Keratinocyte (primary cell): ENCODE data around the gene EXD3. TPM values are rescaled to one million over a fixed set of nuclear protein-coding genes. Genes with fewer than 3 reads are reported as not detected.

ENCODE experiments used
- DNase-seq: peaks from one replicate; pipeline ENCODE4 v3.0.0-alpha.2; 2011; ENCODE audit warnings: low read depth, missing footprints, low spot score
- FAIRE-seq: peaks from 2 replicates; lab custom pipeline; 2011; peaks lifted over from hg19 to GRCh38; lab: Jason Lieb, UNC
- H2AFZ ChIP-seq: 2 replicates; pipeline ENCODE4 v1.6.0; 2012; ENCODE audit warnings: low read length, control low read depth, inconsistent platforms; ENCODE audit not compliant: control insufficient read depth
- H3K27ac ChIP-seq: 2 replicates; pipeline ENCODE4 v1.5.1; 2011; ENCODE audit warnings: low read length; ENCODE audit not compliant: control insufficient read depth, insufficient read depth
- H3K27me3 ChIP-seq: 3 replicates; pipeline ENCODE4 v1.6.0; 2011; ENCODE audit warnings: low read length; ENCODE audit not compliant: control insufficient read depth, insufficient read depth; ENCODE audit errors: extremely low read depth
- H3K36me3 ChIP-seq, 2 experiments: 2 replicates in 1 of 2; 3 replicates in 1 of 2; pipeline ENCODE4 v1.5.1; 2011; ENCODE audit warnings: low read length in 2 of 2, mild to moderate bottlenecking in 1 of 2; ENCODE audit not compliant: control insufficient read depth in 2 of 2, insufficient read depth in 2 of 2; ENCODE audit errors: extremely low read depth in 1 of 2
- H3K4me1 ChIP-seq: 3 replicates; pipeline ENCODE4 v1.5.1; 2011; ENCODE audit warnings: low read length; ENCODE audit not compliant: control insufficient read depth, insufficient read depth; ENCODE audit errors: extremely low read depth
- H3K4me2 ChIP-seq: 3 replicates; pipeline ENCODE4 v1.6.0; 2011; ENCODE audit warnings: low read depth, low read length; ENCODE audit not compliant: control insufficient read depth, insufficient read depth; ENCODE audit errors: extremely low read depth
- H3K4me3 ChIP-seq, 3 experiments: fragments of 200-600 bp in 1 of 3; sonication (generic) in 1 of 3; 2 replicates in 2 of 3; 3 replicates in 1 of 3; pipeline ENCODE4 v1.5.1; 2011 to 2016; ENCODE audit warnings: low read length in 3 of 3, mild to moderate bottlenecking in 3 of 3, control low read depth in 2 of 3, inconsistent platforms in 1 of 3, low read depth in 1 of 3, mixed read lengths in 1 of 3, mixed run types in 1 of 3, moderate library complexity in 1 of 3; ENCODE audit not compliant: control insufficient read depth in 2 of 3, insufficient read depth in 2 of 3; ENCODE audit errors: extremely low read depth in 1 of 3
- H3K79me2 ChIP-seq: 2 replicates; pipeline ENCODE4 v1.6.0; 2012; ENCODE audit warnings: low read length; ENCODE audit not compliant: control insufficient read depth, insufficient read depth
- H3K9ac ChIP-seq: 3 replicates; pipeline ENCODE4 v1.6.0; 2011; ENCODE audit warnings: low read length; ENCODE audit not compliant: control insufficient read depth, insufficient read depth; ENCODE audit errors: extremely low read depth
- H3K9me1 ChIP-seq: 3 replicates; pipeline ENCODE4 v1.6.0; 2011; ENCODE audit warnings: low read length; ENCODE audit not compliant: control insufficient read depth, insufficient read depth; ENCODE audit errors: extremely low read depth
- H3K9me3 ChIP-seq: 2 replicates; pipeline ENCODE4 v1.5.1; 2012; ENCODE audit warnings: low read depth, low read length; ENCODE audit not compliant: control insufficient read depth
- H4K20me1 ChIP-seq: 3 replicates; pipeline ENCODE4 v1.6.0; 2011; ENCODE audit warnings: low read length; ENCODE audit not compliant: control insufficient read depth, insufficient read depth; ENCODE audit errors: extremely low read depth
- EZH2 ChIP-seq: IDR thresholded peaks from one replicate; pipeline ENCODE4 v1.6.1; 2012; ENCODE audit warnings: inconsistent platforms, mild to moderate bottlenecking, low read length, moderate library complexity
- dilution Hi-C: fragments of 300-500 bp; cut with MboI; formaldehyde crosslinking; loops from one replicate; pipeline ENCODE4 v1.7.0; 2020; ENCODE audit warnings: low sequenced_read_pairs; ENCODE audit not compliant: extremely low pct_ligation_motif_present
- polyA plus RNA-seq, 5 experiments: library from polyadenylated mRNA; depleted of rRNA in 3 of 5; stranded (reverse) in 3 of 5; stranded (forward) in 1 of 5; unstranded in 1 of 5; fragments of >200 nt; gene quantifications; 1 replicate in 1 of 5; 2 replicates in 3 of 5; 3 replicates in 1 of 5; pipeline versions ENCODE4 v1.2.1 to v1.2.3, GENCODE V29; 2011 to 2012; ENCODE audit warnings: missing spikeins in 2 of 5, low read depth in 1 of 5, low replicate concordance in 1 of 5
- TF ChIP-seq, protein P1 (sequence below), 3 experiments: IDR thresholded peaks in 1 of 3; conservative IDR thresholded peaks in 1 of 3; optimal IDR thresholded peaks in 1 of 3; 2 replicates in 2 of 3; 3 replicates in 1 of 3; pipeline versions ENCODE3 to v1.5.1; 2011; ENCODE audit warnings: low read length in 3 of 3, mild to moderate bottlenecking in 3 of 3, moderate library complexity in 2 of 3, control low read depth in 1 of 3, inconsistent platforms in 1 of 3; ENCODE audit not compliant: insufficient read depth in 2 of 3; ENCODE audit errors: extremely low read depth in 1 of 3

Gene EXD3
- polyA plus RNA-seq, 1 donor (not counting 4 experiments of a cell fraction or from before 2014, with no cell fraction given): 1.5 TPM

DNA sequence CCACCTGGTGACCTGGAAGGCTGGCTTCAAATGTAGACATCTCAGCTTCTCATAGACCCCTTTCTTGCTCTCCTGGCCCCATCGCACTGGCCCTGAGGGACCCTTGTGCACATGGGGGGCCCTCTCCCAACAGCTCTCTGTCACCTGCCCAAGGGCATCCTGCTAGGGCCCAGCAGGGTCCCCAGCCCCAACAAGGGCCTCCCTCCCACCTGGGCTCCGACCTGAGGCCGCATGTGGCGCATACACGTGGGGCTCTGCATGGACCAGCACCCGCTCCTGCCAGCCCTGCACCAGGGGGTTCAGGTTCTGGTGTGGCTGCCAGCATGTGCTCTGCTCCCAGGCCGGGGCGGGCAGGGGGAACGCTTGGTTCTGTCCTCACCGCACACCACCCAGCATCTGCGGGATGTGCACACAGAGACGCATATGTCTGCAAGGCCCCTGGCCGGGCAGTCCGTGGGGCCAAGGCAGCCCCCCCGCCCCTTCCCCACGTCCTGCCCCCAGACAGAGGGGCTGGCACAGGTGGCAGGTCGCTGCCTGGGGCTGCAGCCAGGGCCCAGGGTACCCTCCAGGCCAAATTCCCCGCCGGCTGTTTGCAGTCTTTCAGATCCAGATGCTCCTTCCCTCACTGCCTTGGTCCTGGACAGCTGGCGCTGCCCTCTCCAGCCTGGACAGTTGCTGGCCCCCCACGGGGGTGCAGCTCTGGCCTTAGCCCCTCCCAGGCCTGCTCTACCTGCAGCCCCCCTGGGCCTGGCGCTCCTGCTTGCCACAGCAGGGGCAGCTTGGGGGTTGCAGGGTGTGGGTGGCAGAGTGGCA is 103.0 kb downstream of the EXD3 start:
- Histone ChIP-seq H3K4me2 (no peak overlapping the region), H3K27ac (no peak overlapping the region), H3K9me1 (no peaks in the 10 kb centered on the region), H3K4me1 (no peaks in the 10 kb centered on the region), H3K27me3 (peaks cover 21% of the 10 kb centered on the region), H3K36me3 (no peaks in the 10 kb centered on the region), H3K4me3 (no peak overlapping the region), H3K9me3 (no peaks in the 10 kb centered on the region), H3K9ac (no peak overlapping the region), H3K79me2 (no peaks in the 10 kb centered on the region), H2AFZ (no peak overlapping the region), H4K20me1 (no peaks in the 10 kb centered on the region)
- FAIRE-seq (no peak), DNase-seq (no peak)
- no peak for TF ChIP-seq EZH2
- TF ChIP-seq, protein P1, sequence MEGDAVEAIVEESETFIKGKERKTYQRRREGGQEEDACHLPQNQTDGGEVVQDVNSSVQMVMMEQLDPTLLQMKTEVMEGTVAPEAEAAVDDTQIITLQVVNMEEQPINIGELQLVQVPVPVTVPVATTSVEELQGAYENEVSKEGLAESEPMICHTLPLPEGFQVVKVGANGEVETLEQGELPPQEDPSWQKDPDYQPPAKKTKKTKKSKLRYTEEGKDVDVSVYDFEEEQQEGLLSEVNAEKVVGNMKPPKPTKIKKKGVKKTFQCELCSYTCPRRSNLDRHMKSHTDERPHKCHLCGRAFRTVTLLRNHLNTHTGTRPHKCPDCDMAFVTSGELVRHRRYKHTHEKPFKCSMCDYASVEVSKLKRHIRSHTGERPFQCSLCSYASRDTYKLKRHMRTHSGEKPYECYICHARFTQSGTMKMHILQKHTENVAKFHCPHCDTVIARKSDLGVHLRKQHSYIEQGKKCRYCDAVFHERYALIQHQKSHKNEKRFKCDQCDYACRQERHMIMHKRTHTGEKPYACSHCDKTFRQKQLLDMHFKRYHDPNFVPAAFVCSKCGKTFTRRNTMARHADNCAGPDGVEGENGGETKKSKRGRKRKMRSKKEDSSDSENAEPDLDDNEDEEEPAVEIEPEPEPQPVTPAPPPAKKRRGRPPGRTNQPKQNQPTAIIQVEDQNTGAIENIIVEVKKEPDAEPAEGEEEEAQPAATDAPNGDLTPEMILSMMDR (optimal IDR thresholded peaks at IDR 0.05 in 1 of 3, IDR thresholded peaks at IDR 0.05 in 1 of 3, conservative IDR thresholded peaks at IDR 0.05 in 1 of 3; ENCODE audit: extremely low read depth in 1 of 3, insufficient read depth in 2 of 3, low read length in 3 of 3): no peak
- dilution Hi-C loops: no loop called here

DNA sequence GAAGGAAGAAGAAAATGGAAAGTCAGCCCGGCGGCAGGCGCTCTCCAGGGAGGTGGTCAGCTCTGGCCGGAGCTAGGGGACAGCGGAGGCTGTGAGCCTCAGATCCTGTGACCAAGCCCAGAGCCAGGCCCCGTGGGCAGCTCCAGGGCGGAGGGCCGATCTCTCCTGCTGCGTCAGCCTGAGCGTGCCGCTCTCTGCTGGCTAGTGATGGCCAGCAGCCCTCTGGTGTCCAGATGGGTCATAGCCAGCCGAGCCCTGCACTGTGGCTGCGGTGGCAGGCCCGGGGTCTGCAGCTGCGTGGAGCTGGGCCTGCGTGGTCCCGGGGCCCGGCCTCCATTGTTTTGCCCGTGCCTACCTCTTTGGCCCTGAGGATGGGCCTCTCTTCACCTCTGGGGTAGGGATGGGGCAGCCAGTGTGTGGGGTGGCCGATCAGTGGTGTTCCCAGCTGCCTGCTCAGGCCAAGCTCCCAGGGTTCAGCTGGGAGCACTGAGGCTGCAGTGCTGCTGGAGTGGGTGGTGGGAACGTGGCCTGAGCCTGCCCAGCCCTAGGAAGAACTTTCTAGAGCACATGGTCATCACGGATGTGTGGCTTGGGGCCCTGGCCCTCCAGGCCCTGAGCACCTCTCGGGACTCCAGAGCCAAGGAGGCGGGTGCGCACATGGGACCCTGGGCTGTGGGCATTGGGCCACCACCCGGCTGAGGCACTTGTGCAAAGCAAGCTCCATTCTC is 103.8 kb downstream of the EXD3 start:
- Histone ChIP-seq H2AFZ (no peak overlapping the region), H3K4me3 (no peak overlapping the region), H3K79me2 (no peaks in the 10 kb centered on the region), H3K27ac (no peak overlapping the region), H3K9ac (no peak overlapping the region), H3K36me3 (no peaks in the 10 kb centered on the region), H3K9me3 (no peaks in the 10 kb centered on the region), H3K4me2 (no peak overlapping the region), H4K20me1 (no peaks in the 10 kb centered on the region), H3K4me1 (no peaks in the 10 kb centered on the region), H3K9me1 (no peaks in the 10 kb centered on the region), H3K27me3 (peaks cover 21% of the 10 kb centered on the region)
- dilution Hi-C loops: no loop called here
- DNase-seq: no peak
- FAIRE-seq: no peak
- TF ChIP-seq EZH2: no peak
- TF ChIP-seq, protein P1 (optimal IDR thresholded peaks at IDR 0.05 in 1 of 3, IDR thresholded peaks at IDR 0.05 in 1 of 3, conservative IDR thresholded peaks at IDR 0.05 in 1 of 3; ENCODE audit: extremely low read depth in 1 of 3, insufficient read depth in 2 of 3, low read length in 3 of 3): no peak
